Prostate gland (tissue), 2 donors: ENCODE data around the gene IL17RE.

Experiments
- POLR2A ChIP-seq: fragments of 450-650 bp; IDR thresholded peaks from one replicate; pipeline ENCODE4 v1.6.1; 2016; ENCODE audit warnings: antibody characterized with exemption, mild to moderate bottlenecking
- TF ChIP-seq, protein P1 (sequence below), 4 experiments: fragments of 200-600 bp in 2 of 4; fragments of 450-650 bp in 2 of 4; sonication (generic) in 2 of 4; IDR thresholded peaks; 1 replicate in 3 of 4; 2 replicates in 1 of 4; pipeline ENCODE4 v1.5.1; 2016 to 2019; ENCODE audit warnings: antibody characterized with exemption in 4 of 4, mild to moderate bottlenecking in 2 of 4, moderate library complexity in 2 of 4

DNA sequence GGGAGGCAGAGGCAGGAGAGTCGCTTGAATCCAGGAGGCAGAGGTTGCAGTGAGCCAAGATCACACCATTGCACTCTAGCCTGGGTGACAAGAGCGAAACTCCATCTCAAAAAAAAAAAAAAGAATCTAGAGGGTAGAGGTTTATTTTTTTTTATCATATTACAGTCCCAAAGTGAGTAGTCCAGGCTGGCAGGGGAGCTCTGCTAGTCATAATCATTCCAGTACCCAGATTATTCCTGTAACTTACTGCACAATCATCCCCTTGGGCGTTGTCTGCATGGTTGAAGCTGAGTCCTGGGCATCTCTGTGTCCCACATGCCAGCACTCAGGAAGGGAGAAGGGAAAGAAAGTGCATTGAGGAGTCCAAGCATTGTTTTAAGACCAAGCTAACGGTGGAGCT, 39.5 kb downstream of the IL17RE start:
- TF ChIP-seq, protein P1, sequence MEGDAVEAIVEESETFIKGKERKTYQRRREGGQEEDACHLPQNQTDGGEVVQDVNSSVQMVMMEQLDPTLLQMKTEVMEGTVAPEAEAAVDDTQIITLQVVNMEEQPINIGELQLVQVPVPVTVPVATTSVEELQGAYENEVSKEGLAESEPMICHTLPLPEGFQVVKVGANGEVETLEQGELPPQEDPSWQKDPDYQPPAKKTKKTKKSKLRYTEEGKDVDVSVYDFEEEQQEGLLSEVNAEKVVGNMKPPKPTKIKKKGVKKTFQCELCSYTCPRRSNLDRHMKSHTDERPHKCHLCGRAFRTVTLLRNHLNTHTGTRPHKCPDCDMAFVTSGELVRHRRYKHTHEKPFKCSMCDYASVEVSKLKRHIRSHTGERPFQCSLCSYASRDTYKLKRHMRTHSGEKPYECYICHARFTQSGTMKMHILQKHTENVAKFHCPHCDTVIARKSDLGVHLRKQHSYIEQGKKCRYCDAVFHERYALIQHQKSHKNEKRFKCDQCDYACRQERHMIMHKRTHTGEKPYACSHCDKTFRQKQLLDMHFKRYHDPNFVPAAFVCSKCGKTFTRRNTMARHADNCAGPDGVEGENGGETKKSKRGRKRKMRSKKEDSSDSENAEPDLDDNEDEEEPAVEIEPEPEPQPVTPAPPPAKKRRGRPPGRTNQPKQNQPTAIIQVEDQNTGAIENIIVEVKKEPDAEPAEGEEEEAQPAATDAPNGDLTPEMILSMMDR (IDR thresholded peaks at IDR 0.05), result no peak
- TF ChIP-seq POLR2A, result no peak
